ENCODE data around the gene RFPL2. TPM values are rescaled to one million over a fixed set of nuclear protein-coding genes. Genes with fewer than 3 reads are reported as not detected.
"Not testable (repeated sequence)": the region's sequence is repeated elsewhere in the genome, so short reads cannot be mapped to it uniquely, and the experiment has no call there.

RFPL2 gene
- total RNA-seq, 1 donor from 2014 or later, result not detected

DNA sequence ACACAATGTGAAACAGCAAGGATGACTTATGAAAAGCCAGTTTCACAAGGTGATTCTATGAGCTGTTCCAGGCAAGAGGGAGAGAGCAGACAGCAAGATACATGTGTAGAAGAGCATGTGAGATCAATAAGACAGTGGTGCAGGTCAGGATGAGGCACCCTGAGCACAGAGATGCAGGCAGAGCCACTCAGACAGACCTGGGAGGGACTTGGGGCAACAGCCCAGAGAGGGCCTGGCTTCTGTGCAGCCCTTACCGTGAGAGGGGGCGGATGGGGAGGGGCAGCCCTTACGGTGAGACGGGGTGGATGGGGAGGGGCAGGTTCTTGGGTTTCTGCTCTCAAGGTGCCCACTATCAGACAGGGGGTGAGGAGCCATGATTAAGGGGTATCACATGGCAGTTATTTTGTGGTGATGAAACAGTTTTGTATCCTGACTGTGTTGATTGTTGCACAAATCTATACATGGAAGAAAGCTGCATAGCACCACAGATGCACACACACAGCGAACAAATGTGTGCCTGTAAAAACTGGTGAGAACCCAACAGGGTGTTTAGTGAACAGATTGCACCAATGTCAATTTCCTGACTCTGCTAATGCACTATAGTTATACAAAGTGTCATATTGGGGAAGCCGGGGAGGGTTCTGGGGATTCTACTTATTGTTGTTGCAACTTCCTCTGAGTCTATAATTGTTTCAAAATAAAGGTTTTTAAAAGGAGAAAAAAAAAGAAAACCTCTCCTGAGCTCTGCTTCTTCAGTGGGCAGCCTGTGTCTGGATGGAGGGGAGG is 40.6 kb downstream of the RFPL2 start:
- DNase-seq (ENCODE audit: low read depth in 2 of 2), result no peak

GRCh38 chr22:32160411-32160810 is 44.5 kb downstream of the RFPL2 start:
- not testable (repeated sequence) for DNase-seq (ENCODE audit: low read depth in 2 of 2)

DNA sequence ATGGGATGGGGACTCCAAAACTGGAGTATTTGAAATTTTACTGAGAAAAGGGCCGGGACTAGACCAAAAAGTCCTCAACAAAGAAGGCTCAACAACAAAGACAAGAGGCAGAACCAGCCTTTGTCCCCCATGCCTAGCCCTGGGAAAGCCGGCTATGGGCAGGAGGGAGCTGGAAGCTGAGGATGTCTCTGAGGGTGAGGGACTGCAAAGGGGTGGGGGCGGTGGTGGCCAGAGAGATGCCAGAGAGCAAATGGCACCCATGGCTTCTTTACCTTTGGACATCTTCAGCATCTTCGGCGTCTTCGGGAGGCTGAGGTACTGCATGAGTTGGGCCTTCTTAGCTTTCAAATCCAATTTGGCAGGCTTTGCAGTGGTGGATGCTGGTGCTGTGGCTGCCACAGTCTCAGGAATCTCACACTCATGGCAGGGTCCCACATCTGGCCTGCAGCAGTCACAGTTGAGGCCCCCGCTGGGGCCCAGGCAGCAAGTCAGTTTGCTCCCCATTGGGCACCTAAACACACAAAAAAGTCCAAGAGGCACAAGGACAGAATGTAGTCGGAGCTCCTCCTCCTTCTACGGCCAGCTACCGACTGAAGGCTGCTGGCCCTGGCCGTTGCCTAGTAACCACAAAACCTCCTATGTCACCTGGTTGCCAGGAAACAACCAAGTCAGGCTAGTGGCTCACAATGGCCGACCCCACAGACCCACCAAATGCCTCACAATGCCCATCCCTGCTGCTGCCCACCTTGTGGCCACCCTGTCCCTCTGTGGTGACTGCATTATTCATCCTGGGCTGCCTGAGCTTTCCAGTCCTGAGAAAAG is 46.0 kb downstream of the RFPL2 start, which contains the start of gene C22orf42:
Gene C22orf42, minus strand, starts transcription at position 592 of the 822 bp plus-strand sequence. Its CDS starts 88 bp downstream, at position 504.
- no peak for DNase-seq (ENCODE audit: low read depth in 2 of 2)

DNA sequence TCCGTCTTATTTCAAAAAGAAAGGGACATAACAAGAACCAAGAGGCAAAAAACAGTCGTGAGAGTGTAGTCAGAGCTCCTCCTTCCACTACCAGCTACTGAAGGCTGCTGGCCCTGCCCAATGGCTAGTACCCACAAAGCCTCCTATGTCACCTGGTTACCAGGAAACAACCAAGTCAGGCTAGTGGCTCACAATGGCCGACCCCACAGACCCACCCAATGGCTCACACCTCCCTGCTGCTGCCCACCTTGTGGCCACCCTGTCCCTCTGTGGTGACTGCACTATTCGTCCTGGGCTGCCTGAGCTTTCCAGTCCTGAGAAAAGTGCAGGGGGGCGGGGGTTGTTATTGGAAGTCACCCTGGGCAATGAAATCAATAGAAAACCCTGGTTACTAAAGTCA is 47.2 kb downstream of the RFPL2 start:
- not testable (repeated sequence) for DNase-seq (ENCODE audit: low read depth in 2 of 2)

DNA sequence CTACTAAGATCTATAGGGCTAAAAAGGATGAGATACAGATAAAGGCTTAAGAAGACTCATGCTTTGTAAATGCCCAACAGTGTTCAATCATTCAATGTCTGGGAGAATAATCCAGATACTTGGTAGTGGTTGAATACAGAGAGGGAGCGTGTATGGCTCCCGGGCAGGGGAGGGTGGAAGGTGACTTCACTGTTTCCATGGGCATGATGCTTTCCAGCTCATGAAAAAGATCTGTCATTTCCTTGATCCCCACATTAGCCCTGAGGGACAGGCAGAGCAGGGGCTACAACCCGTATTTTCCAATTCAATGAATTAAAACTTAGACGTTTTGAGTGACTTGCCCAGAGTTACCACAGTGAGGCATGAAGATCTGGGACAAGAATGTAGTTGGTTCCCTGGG is 50.1 kb downstream of the RFPL2 start:
- DNase-seq (ENCODE audit: low read depth in 2 of 2), result not testable (repeated sequence)

DNA sequence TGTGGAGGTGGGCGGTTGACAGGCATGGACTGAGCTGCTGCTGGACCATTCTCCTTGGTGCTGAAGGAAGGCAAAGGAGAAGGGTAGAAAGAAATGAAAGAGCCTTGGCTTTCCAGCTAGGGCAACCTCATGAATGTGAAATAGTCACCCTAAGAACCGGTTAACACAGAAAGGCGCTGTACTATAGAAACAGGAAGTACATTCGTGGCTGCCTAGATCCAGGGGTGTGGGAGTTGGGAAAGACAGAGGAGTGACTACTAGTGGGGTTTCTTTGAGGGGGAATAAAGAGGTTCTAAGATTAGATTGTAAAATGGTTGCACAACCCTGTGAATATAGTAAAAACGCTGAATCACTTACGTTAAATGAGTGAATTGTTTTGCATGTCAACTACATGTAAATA is 53.2 kb downstream of the RFPL2 start:
- not testable (repeated sequence) for DNase-seq (ENCODE audit: low read depth in 2 of 2)

- DNase-seq (ENCODE audit: low read depth in 2 of 2), result not testable (repeated sequence)
These were observed 54.2 kb downstream of the RFPL2 start for GRCh38 chr22:32150647-32151046.

- DNase-seq (ENCODE audit: low read depth in 2 of 2), result not testable (repeated sequence)
These were observed 56.5 kb downstream of the RFPL2 start for GRCh38 chr22:32148372-32148771.

DNA sequence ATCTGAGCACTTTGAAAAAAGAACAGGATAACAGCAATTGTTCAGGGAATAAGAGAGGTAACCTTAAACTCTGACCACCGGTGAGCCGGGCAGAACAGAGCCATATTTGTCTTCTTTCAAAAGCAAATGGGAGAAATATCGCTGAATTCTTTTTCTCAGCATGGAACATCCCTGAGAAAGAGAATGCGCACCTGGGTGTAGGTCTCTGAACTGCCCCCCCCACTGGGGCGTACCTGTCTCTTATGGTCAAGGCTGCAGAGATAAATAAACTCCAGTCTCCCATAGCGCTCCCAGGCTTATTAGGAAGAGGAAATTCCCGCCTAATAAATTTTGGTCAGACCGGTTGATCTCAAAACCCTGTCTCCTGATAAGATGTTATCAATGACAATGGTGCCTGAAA is 57.7 kb downstream of the RFPL2 start:
- DNase-seq (ENCODE audit: low read depth in 2 of 2), result not testable (repeated sequence)

DNA sequence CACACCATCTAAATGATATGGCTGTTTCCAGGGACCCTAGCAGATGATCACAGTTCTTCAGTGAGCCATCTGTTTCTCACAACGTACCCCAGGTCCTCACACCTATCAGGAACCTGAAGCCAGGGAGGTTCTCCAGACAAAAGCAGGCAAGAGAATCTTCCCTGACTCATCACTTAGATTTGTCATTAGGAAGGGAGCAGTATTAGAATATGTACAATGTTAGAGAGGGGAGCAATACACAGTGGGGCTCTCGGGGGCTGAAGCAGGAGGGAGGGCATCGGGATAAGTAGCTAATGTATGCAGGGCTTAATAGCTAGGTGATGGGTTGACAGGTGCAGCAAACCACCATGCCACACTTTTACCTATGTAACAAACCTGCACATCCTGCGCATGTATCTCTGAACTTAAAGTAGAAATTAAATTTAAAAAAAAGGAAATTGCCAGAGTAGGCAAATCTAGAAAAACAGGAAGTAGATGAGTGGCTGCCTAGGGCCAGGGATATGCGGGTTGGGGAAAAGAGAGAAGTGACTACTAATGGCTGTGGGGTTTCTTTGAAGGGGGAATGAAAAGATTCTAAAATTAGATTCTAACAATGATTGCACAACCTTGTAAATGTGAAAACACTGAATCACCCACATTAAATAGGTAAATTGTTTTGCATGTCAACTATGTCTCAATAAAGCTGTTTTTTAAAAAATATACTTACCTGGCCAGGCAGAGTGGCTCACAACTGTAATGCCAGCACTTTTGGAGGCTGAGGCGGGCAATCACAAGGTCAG is 60.2 kb downstream of the RFPL2 start:
- no peak for DNase-seq (ENCODE audit: low read depth in 2 of 2)

- peak; percentile 16 to 80 for DNase-seq (ENCODE audit: low read depth in 2 of 2)
These were observed 62.3 kb downstream of the RFPL2 start for GRCh38 chr22:32142600-32142999.

DNA sequence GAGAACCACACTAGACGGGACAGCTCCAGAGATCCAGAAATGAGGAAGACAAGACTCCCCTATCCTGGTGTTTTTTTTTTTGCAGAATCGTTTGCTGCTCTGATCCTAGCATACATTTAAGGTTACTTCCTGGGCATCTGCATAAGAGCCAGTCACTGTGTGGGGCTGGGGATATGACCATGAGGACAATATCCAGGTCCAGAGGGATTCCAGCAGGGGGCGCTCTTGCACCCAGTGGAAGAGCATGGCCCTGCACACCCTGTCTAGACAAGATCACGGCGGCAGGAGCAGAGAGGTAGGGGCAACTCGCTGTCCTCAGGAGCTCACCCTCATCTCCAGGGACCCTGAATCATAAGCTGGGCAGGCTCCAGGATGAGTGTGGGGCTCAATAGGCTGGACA is 64.2 kb downstream of the RFPL2 start:
- not testable (repeated sequence) for DNase-seq (ENCODE audit: low read depth in 2 of 2)

Other genes with a start within 250 kb of the RFPL2 start
- gene SLC5A1, start 161.8 kb downstream of the RFPL2 start, total RNA-seq, result not detected in 2 replicates
- gene C22orf42, start 45.8 kb downstream of the RFPL2 start, total RNA-seq, result not detected in 2 replicates
- gene SLC5A4, start 50.3 kb upstream of the RFPL2 start, total RNA-seq, result 0.79 and 1.3 TPM in 2 replicates
- gene RFPL3, start 152.8 kb upstream of the RFPL2 start, total RNA-seq, result not detected in 2 replicates
- 107 and 119 TPM in 2 replicates for gene RTCB, start 207.2 kb upstream of the RFPL2 start, total RNA-seq